ENCODE results near the gene PDK1. TPM values are rescaled to one million over a fixed set of nuclear protein-coding genes. Genes with fewer than 3 reads are reported as not detected.

Gene PDK1
- polyA plus RNA-seq, 1 experiment: 40.0 TPM

DNA sequence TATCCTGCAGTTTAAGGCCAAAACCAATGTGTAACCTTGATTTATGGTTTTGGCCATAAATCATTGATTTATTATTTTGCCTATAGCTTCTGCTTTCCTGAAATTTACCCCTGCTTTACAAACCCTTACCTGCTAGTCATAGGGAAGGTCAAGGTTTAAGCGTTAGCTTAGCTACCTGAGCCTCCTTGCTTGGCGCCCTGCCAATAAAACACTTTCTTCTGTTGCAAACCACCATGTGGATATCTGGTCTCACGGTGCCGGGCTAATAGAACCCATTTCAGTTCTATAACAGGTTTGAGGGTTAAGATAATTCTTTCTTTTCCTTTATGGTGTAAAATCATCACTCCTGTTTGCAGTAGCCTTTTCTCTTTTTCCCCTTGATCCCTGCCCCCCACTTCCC, 72.2 kb downstream of the PDK1 start:
- ChIA-PET CTCF (interaction anchor here (0.6 kb wide), 1 partner anchor 15 kb away, joined by 3 read pairs; no protein-coding TSS in a partner anchor), POLR2A (no interaction called here)
- TF ChIP-seq, protein P1, sequence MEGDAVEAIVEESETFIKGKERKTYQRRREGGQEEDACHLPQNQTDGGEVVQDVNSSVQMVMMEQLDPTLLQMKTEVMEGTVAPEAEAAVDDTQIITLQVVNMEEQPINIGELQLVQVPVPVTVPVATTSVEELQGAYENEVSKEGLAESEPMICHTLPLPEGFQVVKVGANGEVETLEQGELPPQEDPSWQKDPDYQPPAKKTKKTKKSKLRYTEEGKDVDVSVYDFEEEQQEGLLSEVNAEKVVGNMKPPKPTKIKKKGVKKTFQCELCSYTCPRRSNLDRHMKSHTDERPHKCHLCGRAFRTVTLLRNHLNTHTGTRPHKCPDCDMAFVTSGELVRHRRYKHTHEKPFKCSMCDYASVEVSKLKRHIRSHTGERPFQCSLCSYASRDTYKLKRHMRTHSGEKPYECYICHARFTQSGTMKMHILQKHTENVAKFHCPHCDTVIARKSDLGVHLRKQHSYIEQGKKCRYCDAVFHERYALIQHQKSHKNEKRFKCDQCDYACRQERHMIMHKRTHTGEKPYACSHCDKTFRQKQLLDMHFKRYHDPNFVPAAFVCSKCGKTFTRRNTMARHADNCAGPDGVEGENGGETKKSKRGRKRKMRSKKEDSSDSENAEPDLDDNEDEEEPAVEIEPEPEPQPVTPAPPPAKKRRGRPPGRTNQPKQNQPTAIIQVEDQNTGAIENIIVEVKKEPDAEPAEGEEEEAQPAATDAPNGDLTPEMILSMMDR (IDR thresholded peaks at IDR 0.05; ENCODE audit: insufficient read depth, low read depth, low read length): no peak
- no peak overlapping the region for H3K4me3 ChIP-seq (ENCODE audit: low read depth, low read length)
- H3K27me3 ChIP-seq (ENCODE audit: control insufficient read depth, insufficient read depth, low read length): no peaks in the 10 kb centered on the region
- peaks cover 4% of the 10 kb centered on the region for H3K36me3 ChIP-seq (ENCODE audit: control insufficient read depth, insufficient read depth, low read length)
- no peak for DNase-seq (ENCODE audit: low read depth)

DNA sequence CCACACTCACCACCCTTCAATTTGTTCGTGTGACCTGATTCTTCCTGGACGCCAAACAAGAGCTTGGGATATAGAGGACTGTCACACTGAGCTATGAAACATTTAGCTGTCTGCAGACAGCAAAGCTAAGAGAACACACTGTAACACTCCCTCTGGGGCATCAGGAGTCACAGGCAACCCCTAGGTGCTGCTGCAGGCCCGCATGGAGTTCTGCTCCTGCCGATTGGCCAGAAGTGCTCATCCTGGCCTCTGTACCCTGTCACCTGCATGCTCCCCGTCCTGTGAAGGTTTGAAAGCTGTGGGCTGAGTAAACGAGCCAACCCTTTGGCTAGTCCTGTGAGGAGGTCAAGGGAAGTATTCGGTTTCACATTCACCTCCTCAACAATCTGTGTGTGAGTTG, 73.7 kb downstream of the PDK1 start:
- no peak for DNase-seq (ENCODE audit: low read depth)
- ChIA-PET POLR2A (no interaction called here), CTCF (interaction anchor here (1.2 kb wide), 1 partner anchor 13 kb away, joined by 3 read pairs; no protein-coding TSS in a partner anchor)
- no peak overlapping the region for H3K4me3 ChIP-seq (ENCODE audit: low read depth, low read length)
- TF ChIP-seq, protein P1 (IDR thresholded peaks at IDR 0.05; ENCODE audit: insufficient read depth, low read depth, low read length): no peak
- H3K27me3 ChIP-seq (ENCODE audit: control insufficient read depth, insufficient read depth, low read length): no peaks in the 10 kb centered on the region
- H3K36me3 ChIP-seq (ENCODE audit: control insufficient read depth, insufficient read depth, low read length): 0 out of 2 replicates have a peak, but pooled peaks cover 2% of the 10 kb centered on the region

DNA sequence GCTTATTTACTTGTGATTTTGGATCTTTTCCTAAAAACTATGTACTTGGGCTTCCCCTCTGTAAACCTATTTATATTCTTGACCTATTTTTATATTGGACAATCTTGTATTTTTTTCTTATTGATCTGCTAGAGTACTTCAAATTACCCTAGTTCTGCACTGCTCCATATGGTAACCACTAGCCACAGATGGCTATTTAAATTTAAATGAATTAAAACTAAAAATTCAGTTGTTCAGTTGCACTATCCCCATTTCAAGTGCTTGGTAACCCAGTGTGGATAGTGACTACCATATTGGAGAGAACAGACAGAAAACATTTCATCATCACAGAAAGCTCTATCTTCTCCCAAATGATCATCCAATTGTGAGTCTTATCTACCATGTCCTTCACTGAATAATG, 74.3 kb downstream of the PDK1 start:
- Histone ChIP-seq H3K27me3 (ENCODE audit: control insufficient read depth, insufficient read depth, low read length) (no peaks in the 10 kb centered on the region), H3K4me3 (ENCODE audit: low read depth, low read length) (no peak overlapping the region), H3K36me3 (ENCODE audit: control insufficient read depth, insufficient read depth, low read length) (0 out of 2 replicates have a peak, but pooled peaks cover 2% of the 10 kb centered on the region)
- CTCF ChIA-PET: interaction anchor here (1.1 to 1.2 kb wide), 2 partner anchors 13 to 80 kb away, joined by 3 to 6 read pairs; no protein-coding TSS in a partner anchor
- TF ChIP-seq, protein P1 (IDR thresholded peaks at IDR 0.05; ENCODE audit: insufficient read depth, low read depth, low read length): no peak
- POLR2A ChIA-PET: no interaction called here
- DNase-seq (ENCODE audit: low read depth): no peak

DNA sequence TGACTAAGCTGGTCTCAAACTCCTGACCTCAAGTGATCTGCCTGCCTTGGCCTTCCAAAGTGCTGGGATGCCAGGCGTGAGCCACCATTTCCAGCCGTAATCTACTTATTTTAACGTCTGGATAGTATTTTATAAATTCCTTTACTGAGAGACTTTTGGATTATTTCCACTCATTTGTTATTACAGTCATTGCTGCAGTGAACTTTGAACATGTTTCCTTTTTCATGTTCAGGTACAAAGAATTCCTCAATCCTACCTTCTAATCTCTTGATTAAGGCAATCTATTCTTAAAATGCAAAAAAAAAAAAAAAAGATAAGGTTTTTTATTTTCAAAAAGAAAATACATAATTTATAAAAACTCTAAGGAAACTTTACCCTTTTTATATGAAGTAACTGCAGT, 78.6 kb downstream of the PDK1 start:
- ChIA-PET POLR2A (no interaction called here), CTCF (no interaction called here)
- no peaks in the 10 kb centered on the region for H3K27me3 ChIP-seq (ENCODE audit: control insufficient read depth, insufficient read depth, low read length)
- H3K4me3 ChIP-seq (ENCODE audit: low read depth, low read length): no peak overlapping the region
- TF ChIP-seq, protein P1 (IDR thresholded peaks at IDR 0.05; ENCODE audit: insufficient read depth, low read depth, low read length): no peak
- no peak for DNase-seq (ENCODE audit: low read depth)
- H3K36me3 ChIP-seq (ENCODE audit: control insufficient read depth, insufficient read depth, low read length): 0 out of 2 replicates have a peak, but pooled peaks cover 2% of the 10 kb centered on the region

DNA sequence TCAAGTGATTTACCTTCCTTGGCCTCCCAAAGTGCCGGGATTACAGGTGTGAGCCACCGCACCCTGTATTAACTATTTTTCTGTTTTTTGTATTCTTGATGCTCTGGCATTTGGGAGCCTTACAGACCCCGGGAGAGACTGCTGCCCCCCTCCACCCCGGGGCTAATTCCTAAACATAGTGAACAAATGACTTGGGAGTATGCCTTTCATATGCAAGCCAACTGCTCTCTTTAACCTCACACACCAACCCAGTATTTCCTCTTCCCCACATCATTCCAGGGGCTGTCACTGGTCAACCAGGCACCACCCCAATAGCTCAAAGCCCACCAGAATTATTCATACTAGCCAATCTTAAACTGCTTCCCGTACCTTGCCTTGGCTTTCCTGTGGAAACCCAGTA, 79.7 kb downstream of the PDK1 start:
- no peaks in the 10 kb centered on the region for H3K36me3 ChIP-seq (ENCODE audit: control insufficient read depth, insufficient read depth, low read length)
- DNase-seq (ENCODE audit: low read depth): no peak
- CTCF ChIA-PET: no interaction called here
- POLR2A ChIA-PET: no interaction called here
- no peaks in the 10 kb centered on the region for H3K27me3 ChIP-seq (ENCODE audit: control insufficient read depth, insufficient read depth, low read length)
- TF ChIP-seq, protein P1 (IDR thresholded peaks at IDR 0.05; ENCODE audit: insufficient read depth, low read depth, low read length): no peak
- no peak overlapping the region for H3K4me3 ChIP-seq (ENCODE audit: low read depth, low read length)
